NCI-H1930 (cell line): ENCODE measurements around the gene SLAMF7.
"Not testable (repeated sequence)": the region's sequence is repeated elsewhere in the genome, so short reads cannot be mapped to it uniquely, and the experiment has no call there.

Experiments used
- DNase-seq, 2 experiments: peaks; one replicate each; lab custom pipeline; 2025; lab: John Stamatoyannopoulos, UW

SLAMF7 gene, protein sequence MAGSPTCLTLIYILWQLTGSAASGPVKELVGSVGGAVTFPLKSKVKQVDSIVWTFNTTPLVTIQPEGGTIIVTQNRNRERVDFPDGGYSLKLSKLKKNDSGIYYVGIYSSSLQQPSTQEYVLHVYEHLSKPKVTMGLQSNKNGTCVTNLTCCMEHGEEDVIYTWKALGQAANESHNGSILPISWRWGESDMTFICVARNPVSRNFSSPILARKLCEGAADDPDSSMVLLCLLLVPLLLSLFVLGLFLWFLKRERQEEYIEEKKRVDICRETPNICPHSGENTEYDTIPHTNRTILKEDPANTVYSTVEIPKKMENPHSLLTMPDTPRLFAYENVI

DNA sequence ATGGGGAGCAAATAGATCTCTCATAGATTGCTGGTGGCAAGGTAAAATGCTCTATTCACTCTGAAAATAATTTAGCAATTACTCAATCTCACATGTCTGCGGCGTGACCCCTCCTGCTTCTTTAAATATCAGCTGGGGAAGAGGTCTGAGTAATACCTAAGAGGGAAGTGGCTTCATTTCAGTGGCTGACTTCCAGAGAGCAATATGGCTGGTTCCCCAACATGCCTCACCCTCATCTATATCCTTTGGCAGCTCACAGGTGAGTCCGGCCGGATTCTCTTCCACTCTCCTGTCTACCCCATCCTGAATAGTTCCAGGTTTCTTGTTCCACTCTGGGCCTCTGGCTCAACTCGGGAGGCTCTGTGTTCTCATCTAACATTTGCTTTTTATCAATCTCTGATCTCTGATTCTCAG is at the start of gene SLAMF7:
SLAMF7 (plus strand) TSS at position 150 of the 414 bp plus-strand sequence; CDS start at position 205, 55 bp downstream.
- DNase-seq = no peak

DNA sequence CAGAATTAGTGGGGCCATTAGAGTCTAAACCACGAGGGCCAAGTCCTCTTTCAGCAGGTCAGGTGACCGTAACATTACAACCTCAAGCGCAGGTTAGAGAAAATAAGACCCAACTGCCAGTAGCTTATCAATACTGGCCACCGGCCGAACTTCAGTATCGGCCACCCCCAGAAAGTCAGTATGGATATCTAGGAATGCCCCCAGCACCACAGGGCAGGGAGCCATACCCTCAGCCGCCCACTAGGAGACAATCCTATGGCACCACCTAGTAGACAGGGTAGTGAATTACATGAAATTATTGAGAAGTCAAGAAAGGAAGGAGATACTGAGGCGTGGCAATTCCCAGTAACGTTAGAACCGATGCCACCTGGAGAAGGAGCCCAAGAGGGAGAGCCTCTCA is 46.7 kb upstream of the SLAMF7 start:
- not testable (repeated sequence) for DNase-seq

DNA sequence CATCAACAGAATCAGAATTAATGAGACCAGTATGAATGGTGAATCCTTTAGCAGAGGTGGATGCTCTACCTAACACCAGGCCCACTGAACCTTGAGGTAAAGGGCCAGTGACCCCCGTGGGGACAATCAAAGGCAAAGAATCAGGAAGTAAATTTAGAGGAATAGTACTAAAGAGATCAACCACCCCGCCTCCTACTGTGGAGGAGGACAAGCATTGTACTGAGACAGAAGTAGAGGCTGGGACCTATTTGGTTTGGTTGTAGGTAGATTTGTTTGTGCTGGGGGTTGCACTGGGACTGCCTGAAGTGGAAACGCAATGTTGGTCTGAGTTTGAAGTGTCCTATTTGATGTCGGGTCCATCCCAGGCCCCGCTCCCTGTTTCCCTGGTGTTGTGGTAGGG is 36.9 kb upstream of the SLAMF7 start:
- no peak for DNase-seq

DNA sequence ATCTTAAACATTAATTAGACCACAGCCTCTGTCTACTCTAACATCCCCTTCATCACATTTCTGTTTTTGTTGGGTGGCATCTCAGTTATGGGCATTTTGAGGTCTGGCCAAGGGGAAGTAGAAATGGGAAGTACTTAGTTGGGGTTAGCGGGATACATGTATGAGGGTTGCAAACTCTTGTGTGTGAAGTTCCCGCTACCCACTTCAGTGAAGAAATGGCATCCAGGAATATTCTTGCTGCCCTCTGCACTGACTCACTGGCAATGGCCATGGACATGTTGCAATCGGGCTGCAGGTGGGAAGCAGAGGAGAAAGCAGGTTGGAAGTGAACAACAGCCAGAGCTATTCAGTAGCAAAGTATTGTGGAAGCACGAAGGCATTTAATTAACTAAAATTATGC is 34.8 kb upstream of the SLAMF7 start:
- no peak for DNase-seq

DNA sequence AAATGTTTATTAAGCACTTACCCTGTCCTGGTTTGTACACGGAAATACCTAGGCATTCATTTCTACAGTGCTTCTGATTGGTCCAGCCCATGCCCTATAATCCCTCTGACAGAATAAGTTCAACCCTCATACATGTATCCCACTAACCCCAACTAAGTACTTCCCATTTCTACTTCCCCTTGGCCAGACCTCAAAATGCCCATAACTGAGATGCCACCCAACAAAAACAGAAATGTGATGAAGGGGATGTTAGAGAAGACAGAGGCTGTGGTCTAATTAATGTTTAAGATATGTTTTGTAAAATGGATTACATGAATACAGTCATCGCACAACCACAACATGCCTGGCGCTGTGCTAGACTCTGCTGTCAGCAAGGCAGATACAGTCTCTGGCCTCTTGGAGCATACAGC is 33.8 kb upstream of the SLAMF7 start:
- not testable (repeated sequence) for DNase-seq

DNA sequence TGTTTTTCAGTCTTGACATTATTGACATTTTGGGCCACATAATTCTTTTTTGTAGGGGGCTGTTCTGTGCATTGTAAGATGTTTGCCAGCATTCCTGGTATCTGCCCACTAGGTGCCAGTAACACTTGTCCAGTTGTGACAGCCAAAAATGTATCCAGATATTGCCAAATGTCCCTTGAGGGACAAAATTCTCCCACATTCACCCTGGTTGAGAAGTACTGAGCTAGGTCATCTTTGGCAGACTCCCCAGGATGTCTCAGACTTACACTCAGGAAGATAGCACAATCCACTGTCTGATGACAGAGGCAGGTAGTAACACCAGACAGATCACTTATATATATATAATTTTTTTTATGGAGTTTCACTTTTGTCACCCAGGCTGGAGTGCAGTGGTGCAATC is 33.3 kb upstream of the SLAMF7 start:
- no peak for DNase-seq

DNA sequence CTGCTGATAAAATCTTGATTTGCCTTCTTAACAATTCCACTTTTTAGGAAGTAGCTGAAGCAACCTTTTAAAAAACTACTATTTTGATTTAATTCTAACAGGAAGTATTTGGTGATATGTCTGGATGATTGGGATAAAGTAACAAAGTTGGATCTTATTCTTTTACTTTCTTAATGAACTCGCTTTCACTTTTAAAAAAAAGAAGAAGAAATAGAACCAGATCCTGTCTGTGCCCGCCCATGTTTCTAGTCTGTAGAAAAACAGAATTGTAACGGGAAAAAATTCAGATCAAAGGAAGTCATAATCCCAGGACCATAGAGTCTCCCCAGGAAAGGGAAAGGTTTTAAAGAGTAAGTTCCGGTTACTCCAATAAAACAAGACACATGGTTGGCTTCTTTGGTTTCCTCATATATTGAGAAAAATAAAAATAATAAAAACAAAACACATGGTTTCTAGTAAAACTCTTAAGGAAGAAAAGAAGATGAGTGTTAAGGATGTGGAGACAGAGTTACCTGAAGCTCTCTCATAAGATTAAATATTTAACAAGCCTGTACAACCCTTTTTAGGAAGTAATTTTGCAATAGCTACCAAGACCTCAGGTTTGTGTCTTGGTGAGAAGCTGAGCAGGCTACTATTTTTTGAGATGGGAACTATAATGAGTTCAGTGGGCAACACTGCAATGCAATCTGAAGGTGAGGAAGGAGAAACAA is 32.4 kb upstream of the SLAMF7 start:
- no peak for DNase-seq

DNA sequence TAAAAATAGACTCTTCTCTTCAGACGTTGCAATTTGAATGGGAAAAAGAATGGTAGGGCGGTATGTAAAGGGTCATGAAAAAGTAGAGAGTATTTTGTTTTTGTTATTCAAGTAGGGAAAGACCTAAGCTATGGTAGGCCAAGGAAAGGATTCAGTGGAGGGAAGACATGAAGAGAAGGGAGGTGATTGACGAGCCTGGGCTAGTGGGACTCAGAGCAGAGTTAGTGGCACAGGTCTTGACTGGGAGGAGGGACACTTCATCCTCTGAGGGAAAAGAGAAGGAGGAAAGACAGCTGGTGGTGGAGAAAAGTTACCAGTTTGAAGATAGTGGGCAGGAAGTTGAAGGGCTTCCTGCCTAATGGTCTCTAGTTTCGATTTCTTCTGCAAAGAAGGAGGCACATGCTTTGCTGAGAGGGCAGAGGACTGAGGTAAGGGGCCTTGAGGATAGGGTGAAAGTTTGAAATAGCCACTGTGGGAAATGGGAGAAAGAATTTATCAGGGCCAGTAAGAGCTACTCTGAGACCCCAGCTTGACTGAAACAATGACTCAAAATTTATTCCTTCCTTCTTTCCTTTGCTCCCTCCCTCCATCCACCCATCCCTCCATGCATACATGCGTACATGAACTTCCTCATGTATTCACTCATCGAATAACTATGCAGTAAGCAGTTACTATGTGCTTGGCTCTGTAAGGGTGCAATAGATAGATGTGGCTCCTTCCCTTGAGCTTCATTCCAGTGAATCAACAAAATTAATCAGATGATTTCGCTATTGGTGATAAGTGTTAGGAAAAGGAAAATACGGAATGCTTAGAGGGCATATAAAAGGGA is 31.6 kb upstream of the SLAMF7 start:
- DNase-seq = no peak

DNA sequence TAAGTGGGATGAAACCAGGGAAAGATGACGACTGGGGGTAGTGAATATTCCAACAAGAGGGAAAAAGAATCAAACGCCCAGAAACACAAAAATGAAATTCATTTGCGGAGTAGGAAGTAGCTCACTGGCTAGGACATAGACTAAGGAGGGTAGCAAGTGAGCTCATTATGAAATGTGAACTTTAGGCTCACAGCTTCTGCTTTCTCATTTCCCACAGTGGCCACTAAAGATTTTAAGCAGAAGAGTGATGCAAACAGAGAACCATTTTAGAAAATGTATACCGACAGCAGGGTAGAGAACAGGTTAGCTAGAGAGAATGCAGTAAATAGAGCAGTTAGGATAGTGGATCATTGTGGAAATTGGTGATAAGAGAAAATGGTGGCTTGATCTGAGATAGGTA is 30.9 kb upstream of the SLAMF7 start:
- DNase-seq = no peak

DNA sequence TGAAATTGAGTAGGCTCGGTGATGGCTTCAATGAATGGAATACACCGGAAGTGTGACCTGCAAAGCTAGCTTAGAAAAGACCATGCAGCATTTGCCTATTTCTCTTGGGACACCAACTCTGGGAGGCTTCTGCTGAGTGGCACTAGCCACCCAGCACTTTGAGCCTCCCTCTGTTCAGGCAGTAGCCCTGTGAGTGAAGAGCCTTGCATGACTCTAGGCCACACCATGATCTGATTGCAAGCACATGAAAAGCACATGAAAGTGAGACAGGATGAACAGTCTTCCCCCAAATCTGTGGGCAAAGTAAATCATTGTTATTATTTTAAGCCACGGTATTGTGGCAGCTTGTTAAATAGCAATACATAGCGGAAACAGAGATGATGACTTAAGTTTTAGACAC is 30.2 kb upstream of the SLAMF7 start:
- no peak for DNase-seq

DNA sequence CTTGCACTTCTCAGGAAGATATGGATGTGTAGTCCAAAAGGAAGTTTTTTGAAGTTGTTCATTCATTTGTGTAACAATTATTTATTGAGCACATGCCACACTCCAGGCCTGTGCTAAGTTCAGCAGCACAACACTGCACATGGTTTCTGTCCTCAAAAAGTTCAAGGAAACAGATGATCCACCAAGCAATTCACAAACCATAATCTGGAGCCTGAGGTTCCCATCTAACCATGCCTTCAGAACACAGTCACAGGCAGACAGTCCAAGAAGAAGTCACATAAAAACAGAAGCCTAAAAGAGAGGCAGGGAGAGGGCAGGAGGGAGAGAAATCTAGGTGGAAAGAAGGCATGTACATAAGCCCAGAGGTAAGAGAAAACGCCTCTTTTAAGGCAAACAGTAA is 29.3 kb upstream of the SLAMF7 start:
- DNase-seq = no peak

DNA sequence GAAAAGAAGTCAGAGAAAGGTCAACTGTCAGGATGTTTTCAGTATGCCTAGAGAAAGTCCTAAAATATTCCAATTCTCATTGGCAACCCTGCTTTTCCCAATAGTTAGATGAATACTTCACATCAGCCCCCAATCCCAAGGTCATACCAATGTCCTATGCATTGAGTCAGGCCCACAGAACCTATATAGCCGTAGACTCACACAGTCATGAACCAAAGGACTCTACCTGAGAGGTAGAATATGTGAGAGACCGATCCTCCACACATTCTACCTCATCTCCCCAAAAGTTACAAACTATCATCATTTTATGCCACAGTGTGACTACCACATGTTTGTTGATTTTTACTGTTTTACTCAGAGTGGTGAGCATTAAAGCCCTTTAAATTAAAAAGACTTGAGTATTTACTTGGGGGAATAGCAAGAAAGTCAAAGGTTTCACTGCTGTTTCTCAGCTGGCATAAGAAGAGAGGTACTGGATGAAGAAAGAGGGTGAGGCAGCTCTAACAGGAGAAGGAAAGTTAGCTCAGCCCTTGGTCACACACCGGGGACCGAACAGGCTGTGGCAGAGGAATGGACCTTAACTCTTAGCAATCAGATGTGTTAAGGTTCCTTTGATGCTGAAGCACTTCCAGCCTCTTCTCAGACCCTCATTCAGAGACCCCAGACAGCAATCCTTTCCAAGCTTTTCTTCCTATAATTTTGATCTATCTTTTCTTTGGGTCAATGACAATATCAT is 28.4 kb upstream of the SLAMF7 start:
- DNase-seq = no peak

DNA sequence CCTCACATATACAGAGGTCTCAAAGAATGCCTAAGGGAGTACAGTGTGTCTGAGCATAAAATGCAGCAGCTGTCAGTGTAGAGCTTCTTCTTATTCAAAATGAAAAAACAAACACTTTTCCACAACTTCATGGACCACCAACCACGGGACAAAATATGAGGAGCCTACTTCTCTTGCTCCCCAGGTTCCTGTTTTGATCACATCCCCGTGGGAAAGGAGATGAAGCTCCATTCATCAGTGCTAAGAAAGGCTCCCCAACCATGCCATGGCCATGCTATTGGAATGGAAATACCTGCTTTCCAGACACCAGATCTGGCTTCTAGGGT is 27.8 kb upstream of the SLAMF7 start:
- no peak for DNase-seq

DNA sequence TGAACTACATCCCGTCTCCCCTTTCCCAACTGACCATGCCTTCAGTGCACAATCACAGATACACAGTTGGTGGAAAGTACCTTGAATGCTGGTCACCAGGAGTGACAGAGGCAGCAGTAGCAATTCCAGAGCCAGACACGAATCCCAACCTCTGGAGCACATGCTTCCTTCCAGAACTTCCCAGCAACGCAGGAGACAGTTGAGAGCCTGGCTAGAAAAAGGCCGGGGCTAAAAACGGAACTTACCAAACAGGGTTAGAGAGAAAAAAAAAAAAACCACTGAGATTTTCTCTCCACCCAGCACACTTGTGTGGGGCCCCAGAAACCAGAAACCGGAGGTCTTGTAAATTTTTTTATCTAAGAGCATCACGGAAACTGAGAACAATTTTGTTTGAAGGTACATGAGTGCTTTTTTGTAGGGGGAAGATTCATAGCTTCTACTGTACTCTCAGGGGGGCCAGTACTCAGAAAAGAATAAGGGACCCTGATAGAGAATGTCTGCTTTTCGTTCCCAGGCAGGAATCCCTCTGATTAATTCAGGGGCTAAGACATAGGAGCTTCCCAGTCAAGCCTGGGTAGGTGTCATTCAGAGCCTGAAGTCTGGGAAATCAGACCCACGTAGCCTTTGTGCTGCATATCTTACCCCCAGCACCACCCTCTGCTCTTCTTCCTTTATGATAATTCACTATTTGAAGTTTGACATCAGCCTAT is 27.3 kb upstream of the SLAMF7 start, which contains the start of gene CD48:
CD48 (minus strand) TSS at position 221 of the 710 bp plus-strand sequence; CDS start at position 162, 59 bp downstream.
- no peak for DNase-seq

DNA sequence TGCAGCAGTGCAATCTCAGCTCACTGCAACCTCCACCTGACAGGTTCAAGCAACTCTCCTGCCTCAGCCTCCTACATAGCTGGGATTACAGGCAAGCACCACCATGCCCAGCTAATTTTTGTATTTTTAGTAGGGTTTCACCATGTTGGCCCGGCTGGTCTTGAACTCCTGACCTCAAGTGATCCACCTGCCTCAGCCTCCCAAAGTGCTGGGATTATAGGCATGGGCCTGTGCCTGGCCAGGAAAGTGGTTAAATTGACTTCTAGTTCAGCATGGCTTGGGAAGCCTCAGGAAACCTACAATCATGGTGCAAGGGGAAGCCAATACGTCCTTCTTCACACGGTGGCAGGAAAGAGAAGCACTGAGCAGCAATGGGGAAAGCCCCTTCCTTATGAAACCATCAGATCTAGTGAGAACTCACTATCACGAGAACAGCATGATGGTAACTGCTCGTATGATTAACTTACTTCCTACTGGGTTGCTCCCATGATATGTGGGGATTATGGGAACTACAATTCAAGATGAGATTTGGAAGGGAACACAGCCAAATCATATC is 26.4 kb upstream of the SLAMF7 start:
- DNase-seq = not testable (repeated sequence)

DNA sequence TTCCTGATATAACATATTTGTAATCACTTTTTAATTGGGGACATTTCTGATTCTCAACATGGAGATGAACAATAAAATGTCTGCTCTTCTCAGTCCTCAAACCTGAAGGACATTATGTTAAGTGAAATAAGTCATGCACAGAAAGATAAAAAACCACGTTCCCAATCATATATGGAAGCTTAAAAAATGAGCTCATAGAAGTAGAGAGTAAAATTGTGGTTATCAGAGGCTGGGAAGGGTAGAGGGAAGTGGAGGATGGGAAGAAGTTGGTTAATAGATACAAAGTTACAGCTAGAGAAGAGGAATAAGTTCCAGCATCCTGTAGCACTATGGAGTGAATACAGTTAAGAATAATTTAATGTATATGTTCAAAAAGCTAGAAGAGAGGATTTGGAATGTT is 25.9 kb upstream of the SLAMF7 start:
- no peak for DNase-seq

DNA sequence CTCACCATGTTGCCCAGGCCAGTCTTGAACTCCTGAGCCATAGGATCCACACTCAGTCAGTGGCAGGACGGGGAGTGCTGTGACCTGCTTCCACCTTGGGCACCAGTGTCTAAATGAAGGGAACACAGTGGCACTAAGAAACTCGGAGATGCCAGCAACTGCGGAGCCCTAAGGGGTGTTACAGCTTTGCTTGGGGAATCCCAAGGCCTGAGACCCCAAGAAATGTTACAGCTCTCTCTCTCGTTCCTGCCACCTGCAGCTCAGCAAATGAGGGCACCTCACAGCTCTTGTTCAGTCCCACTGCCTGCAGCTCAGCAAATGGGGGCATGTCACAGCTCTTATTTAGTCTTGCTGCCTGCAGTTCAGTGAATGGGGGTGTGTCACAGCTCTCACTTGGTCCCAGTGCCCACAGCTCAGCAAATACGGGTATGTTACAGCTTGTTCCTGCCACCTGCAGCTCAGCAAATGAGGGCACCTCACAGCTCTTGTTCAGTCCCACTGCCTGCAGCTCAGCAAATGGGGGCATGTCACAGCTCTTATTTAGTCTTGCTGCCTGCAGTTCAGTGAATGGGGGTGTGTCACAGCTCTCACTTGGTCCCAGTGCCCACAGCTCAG is 24.9 kb upstream of the SLAMF7 start:
- not testable (repeated sequence) for DNase-seq

DNA sequence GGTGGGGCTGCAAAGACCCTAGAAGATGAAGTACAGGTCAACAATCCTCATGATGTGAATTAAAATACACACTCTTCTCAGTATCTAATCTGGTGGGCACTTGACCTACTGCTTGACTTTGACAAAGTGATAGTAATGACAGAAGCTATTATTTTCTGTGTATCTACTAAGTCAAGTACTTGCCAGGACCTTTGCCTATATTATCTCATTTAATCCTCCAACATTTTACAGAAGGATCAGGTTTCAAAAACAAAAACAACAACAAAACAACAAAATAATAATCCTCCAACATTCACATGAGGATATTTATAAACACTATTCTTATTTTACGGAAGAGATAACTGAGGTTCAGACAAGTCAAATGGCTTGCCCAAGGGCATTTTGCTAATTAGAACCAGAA is 23.0 kb upstream of the SLAMF7 start:
- no peak for DNase-seq

DNA sequence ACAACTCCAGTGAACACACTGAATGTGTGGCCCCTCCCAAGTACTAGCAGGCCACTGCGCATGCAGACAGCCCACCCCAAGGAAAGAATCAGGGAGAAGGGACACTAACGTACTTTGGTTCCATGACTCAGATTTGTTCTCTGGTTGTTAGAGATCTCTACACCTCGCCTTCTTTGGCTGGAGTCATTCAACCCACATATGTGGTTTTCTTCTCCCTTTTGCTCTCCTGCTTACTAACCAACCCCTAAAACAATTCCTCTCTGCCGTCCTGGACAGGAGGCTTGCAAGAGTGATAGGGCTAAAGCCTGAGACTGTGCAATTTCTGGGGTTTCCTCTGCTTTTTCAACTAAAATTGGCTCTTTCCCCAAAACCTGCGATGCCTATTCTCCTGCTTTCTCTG is 21.7 kb upstream of the SLAMF7 start:
- DNase-seq = no peak

DNA sequence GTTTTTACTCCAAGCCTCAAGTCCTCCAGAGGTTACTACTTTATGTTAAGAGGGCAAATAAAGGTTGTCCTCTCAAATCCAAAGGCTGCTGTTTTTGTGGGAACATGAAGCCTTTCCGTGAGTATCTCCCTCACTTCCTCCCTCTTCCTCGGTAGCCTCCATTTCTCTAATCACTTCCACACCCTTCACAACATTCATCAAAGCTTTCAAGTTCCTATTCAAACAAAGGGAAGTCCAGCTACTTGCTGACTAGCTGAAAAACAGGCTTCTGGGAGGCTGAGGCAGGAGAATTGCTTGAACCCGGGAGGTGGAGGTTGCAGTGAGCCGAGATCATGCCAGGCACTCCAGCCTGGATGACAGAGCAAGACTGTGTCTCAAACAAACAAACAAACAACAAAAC is 20.8 kb upstream of the SLAMF7 start:
- no peak for DNase-seq
